Measurements from ENCODE around the gene ZNF503. TPM values are rescaled to one million over a fixed set of nuclear protein-coding genes. Genes with fewer than 3 reads are reported as not detected.

ZNF503 gene
- total RNA-seq, 1 donor from 2014 or later: 16.8 TPM

DNA sequence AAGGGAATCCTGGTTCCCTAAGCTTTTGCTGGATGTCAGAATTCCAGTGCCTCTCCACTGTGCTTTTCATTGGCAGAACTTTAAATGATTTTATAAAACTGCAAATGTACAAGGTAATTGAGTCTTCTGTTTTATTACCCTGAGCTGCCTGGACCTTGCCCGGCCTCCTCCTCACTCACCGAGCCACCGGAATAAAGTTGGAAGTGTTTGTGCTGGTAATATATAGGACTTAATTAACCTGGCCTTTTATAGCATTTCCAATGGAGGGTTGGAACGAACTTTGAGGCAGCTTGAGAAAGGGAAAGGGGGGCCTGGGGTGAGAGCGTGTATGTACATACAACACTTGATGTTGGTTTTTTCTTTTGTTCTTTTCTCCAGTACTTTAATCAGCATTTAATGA, 43.4 kb downstream of the ZNF503 start:
- no peak for DNase-seq (ENCODE audit: low spot score)

DNA sequence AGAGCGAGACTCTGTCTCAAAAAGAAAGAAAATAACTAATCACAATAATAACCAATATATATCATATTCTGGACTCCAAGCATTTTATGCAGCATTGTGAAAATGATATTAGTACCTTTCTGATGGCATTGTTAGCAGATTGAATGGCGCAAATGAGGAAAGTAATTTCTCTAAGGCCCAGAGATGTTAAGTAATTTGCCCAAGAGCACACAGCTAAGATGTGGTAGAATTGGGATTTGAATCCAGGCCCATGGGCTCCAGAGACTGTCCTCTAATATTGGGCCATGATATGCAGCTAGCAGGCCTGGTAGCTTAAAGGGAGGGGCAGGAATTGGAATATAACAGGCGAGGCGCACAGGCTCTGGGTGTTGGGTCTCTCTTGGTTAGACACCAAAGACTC, 44.1 kb downstream of the ZNF503 start:
- no peak for DNase-seq (ENCODE audit: low spot score)

DNA sequence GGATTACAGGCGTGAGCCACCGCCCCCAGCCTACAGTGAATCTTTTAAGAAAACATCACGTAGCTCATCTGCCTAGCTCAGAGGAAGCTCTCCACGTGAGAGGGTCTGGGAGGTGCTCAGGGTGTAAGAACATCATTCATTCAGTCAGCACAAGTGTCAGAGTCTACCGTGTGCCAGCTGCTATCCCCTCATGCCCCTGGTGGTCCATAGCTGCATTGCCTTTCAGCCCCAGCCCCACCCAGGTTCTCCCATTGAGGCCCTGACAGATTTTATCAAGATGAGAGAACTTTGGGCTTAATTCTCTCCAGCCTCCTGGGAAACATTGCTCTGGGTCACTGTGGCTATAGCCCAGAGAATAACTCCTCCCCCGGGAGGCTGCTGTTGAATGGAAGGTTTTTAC, 45.1 kb downstream of the ZNF503 start:
- peak; percentile 28 for DNase-seq (ENCODE audit: low spot score)

DNA sequence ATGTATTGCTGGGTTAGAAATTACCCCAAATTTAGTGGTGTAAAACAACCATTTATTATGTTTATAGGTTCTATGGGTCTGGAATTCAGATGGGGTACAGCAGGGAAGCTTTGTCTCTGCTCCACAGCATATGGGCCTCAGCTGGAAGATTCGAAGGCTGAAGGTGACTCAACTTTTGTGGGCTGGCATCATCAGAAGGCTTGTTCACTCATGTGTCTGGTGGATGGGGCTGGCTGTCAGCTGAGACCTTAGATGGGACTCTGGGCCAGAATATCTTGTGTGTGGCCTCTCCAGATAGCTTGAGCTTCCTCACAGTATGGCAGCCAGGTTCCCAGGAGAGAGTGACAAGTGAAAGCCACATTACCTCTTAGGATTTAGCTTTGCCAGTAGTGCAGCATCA, 45.9 kb downstream of the ZNF503 start:
- peak; percentile 26 for DNase-seq (ENCODE audit: low spot score)

DNA sequence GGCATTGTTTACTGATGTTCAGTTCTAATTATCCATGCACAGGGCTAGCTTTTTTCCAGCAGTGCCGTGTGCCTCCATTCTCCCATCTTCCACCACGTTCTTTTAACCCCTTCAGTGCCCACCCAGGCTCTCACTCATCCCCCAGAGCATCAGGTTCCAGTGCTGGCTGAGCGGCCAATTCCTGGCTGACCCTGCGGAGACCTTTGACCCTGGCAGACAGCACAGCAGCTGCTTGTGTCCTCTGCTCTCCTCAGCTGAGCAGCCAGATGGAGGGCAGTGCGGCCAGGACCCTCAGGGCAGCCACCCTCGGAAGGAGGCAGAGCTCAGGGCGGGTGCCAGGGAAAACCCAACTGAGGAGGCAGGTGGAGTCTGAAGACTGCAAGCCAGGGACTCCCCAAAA, 48.4 kb downstream of the ZNF503 start:
- peak; percentile 65 for DNase-seq (ENCODE audit: low spot score)

DNA sequence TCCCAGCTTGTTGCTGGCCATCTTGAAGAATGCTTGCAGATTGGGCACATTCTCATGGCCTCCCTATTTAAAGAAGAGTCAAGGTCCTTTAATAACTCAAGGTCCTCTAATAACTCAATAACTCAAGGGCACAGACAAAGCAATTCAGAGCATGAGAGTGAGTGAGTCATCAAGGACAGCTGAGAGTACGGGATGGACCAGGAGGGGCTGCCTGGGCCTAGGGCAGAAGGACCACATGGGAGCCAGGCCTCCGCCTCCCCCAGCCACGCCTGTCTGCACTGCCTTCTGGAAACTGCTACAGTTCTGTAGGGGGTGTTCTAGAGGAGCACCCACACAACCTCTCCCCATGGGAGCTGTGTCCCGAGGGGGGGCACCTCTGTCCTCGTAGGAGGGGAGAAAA, 48.9 kb downstream of the ZNF503 start:
- peak; percentile 65 for DNase-seq (ENCODE audit: low spot score)

DNA sequence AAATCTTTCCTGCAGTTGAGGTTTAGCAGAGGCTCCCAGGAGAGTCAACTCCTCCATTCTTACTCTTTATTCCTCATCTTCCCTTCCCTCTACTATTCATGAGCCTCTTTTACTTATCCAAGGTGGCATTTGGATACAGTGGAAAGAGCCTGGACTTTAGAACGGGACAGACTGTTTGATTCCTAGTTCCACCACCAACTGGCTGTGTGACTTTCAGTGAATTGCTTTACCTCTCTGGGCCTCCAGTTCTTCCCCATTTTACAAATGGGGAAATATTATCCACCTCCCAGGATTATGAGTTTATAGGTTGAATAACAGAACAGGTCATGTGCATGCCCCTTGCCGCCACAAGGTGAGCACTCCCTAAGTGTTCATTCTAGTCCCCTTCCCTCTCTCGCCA, 49.9 kb downstream of the ZNF503 start:
- DNase-seq (ENCODE audit: low spot score): no peak

DNA sequence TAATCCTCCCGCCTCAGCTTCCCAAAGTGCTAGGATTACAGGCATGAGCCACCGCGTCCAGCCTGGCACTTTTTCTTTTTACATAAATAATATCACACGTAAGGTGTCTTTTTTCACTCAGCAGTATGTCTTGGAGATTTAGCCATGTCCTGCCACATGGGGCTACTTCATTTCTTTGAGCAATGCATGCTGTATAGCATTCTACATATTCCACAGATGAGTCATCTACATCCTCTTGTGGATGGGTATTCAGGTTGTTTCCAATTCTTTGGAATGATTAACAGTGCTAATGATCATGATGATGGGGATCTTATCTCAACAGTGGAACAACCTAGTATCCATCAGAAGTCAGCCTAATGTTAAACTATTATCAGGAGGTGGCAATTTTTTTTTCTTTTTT, 50.8 kb downstream of the ZNF503 start:
- no peak for DNase-seq (ENCODE audit: low spot score)

Other genes starting within 250 kb of the ZNF503 start
- 164 TPM for gene VDAC2, start 191.0 kb downstream of the ZNF503 start, total RNA-seq
- gene COMTD1, start 165.8 kb downstream of the ZNF503 start, total RNA-seq: 19.6 TPM
- gene LRMDA, start 29.9 kb upstream of the ZNF503 start, total RNA-seq: 26.6 TPM